SJCRH30 (cell line): ENCODE measurements around the gene ITGA7. TPM values are rescaled to one million over a fixed set of nuclear protein-coding genes. Genes with fewer than 3 reads are reported as not detected.

ENCODE experiments used
- DNase-seq, 2 experiments: peaks; one replicate each; pipeline ENCODE4 v3.0.0-alpha.2; 2015 to 2020
- H3K27ac ChIP-seq: fragments of 250-450 bp; sonication (Bioruptor Pico); 2 replicates; pipeline ENCODE4 v1.5.1; 2020; ENCODE audit warnings: mild to moderate bottlenecking, moderate library complexity
- H3K27me3 ChIP-seq: fragments of 250-450 bp; sonication (Bioruptor Pico); 2 replicates; pipeline ENCODE4 v1.5.1; 2020; ENCODE audit warnings: mild to moderate bottlenecking, moderate library complexity
- H3K36me3 ChIP-seq: fragments of 250-450 bp; sonication (Bioruptor Pico); 2 replicates; pipeline ENCODE4 v1.5.1; 2020; ENCODE audit warnings: mild to moderate bottlenecking, moderate library complexity
- H3K4me1 ChIP-seq: fragments of 250-450 bp; sonication (Bioruptor Pico); 2 replicates; pipeline ENCODE4 v1.5.1; 2020; ENCODE audit warnings: mild to moderate bottlenecking, moderate library complexity
- H3K4me3 ChIP-seq: fragments of 250-450 bp; sonication (Bioruptor Pico); 2 replicates; pipeline ENCODE4 v1.5.1; 2020; ENCODE audit warnings: mild to moderate bottlenecking, moderate library complexity
- H3K9me3 ChIP-seq: fragments of 250-450 bp; sonication (Bioruptor Pico); replicated peaks from 2 replicates; pipeline ENCODE4 v1.5.1; 2020; ENCODE audit warnings: mild to moderate bottlenecking, moderate library complexity
- total RNA-seq: library from RNA; depleted of rRNA; stranded (reverse); fragments of >200 nt; shearing (Covaris generic); gene quantifications from 2 replicates; pipeline ENCODE4 v1.2.3, GENCODE V29; 2014

The ITGA7 gene
- total RNA-seq, 1 experiment from 2014 or later: 27.1 TPM

DNA sequence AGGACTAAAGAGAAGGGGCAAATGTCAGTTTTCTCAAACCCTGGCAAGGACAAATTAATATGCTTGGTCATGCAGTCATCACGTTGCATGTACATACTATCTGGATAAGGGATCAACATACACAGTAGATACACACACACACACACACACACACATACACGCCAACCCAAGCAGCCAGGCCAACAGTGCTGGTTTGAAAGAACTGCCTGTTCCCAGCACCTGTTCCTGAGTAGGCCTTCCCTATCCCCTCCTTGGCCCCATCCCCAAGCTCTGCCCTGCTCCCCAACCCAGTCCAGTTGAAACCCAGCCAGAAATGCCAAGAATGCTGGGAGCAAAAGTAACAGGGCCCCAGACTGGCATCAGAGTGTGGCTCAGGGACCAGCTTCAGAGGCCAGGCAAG lies 4.4 kb downstream of the ITGA7 start:
- H3K4me1 ChIP-seq: peaks cover 66% of the 10 kb centered on the region
- no peaks in the 10 kb centered on the region for H3K9me3 ChIP-seq
- H3K36me3 ChIP-seq: no peaks in the 10 kb centered on the region
- no peaks in the 10 kb centered on the region for H3K27me3 ChIP-seq
- no peak overlapping the region for H3K4me3 ChIP-seq
- DNase-seq: peak; percentile 83 to 86
- H3K27ac ChIP-seq: peak overlapping the region; percentile 81

GRCh38 chr12:55702861-55703260 lies 4.8 kb downstream of the ITGA7 start:
- H3K4me1 ChIP-seq: peaks cover 66% of the 10 kb centered on the region
- no peak overlapping the region for H3K4me3 ChIP-seq

DNA sequence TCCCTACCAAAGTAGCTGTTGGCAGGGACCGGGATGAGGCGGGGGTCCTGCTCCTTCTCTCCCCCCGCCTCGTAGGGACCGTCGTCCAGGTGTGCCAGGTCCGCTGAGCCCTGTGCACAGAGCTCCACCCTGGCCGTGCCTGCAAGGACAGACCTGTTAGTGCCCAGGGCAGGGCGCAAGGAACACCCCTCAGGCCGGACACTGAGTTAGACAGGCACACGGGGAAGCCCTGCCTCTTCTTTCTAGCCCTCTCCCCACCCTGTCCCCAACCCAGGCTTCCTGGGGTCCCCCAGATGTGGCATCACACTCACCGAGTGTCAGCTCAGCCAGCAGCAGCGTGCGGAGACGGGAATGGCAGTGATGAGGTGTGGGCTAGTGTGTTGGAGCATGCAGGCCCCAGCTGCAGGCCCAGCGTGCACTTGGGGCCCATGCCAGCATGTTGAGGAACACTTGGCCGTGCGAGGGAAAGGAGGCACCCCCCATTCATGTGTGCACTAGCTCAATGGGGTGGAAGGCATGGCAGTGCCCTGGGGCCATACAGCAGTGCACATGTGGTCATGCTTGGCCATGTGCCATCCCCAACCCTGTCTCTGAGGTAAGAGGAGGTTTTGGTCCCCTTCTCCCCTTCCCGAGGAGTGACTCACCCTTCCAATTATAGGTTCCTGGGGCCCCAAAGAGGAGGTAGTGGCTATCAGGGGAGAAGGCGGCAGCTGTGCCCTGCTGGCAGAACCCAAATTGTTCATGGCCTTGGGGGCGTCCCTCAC lies 7.3 kb downstream of the ITGA7 start:
- DNase-seq: peak; percentile 96
- Histone ChIP-seq H3K27me3 (no peaks in the 10 kb centered on the region), H3K9me3 (no peaks in the 10 kb centered on the region), H3K4me3 (no peak overlapping the region), H3K36me3 (no peaks in the 10 kb centered on the region), H3K27ac (peak overlapping the region; percentile 22), H3K4me1 (peaks cover 50% of the 10 kb centered on the region)

More at GRCh38 chr12:55702861-55703260, 4.8 kb downstream of the ITGA7 start:
- H3K27ac ChIP-seq: peak overlapping the region; percentile 81
- no peaks in the 10 kb centered on the region for H3K9me3 ChIP-seq
- H3K36me3 ChIP-seq: no peaks in the 10 kb centered on the region
- H3K27me3 ChIP-seq: no peaks in the 10 kb centered on the region
- DNase-seq: no peak

DNA sequence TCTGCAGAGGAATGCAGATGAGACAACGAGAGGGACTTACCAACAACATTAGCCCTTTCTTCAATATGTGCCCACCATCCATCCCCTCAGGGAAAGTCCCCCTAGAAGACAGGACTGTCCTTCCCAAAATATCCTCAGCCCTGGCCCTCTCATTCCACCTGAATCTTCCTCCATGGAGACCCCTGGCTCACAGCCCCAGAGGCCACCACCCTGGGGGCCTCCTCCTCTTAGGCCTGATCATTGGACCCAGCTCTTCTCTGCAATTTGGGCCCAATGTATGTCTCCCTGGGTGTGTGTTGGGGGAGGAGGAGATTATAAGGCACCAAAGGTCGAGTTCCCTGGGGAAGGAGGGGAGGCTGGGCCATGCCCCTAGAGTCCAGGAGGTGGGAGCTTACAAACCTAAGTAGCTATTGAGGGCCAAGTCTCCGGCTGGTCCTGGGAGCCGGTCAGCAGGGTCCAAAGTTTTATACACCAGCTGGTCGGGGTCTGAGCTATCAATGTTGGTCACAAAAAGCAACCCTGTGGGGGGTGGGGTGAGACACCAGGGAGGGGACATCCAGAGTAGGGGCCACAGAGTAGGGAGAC lies 8.1 kb downstream of the ITGA7 start:
- no peaks in the 10 kb centered on the region for H3K9me3 ChIP-seq
- no peak overlapping the region for H3K4me3 ChIP-seq
- peaks cover 42% of the 10 kb centered on the region for H3K4me1 ChIP-seq
- H3K27me3 ChIP-seq: no peaks in the 10 kb centered on the region
- no peak for DNase-seq
- no peak overlapping the region for H3K27ac ChIP-seq
- H3K36me3 ChIP-seq: no peaks in the 10 kb centered on the region

DNA sequence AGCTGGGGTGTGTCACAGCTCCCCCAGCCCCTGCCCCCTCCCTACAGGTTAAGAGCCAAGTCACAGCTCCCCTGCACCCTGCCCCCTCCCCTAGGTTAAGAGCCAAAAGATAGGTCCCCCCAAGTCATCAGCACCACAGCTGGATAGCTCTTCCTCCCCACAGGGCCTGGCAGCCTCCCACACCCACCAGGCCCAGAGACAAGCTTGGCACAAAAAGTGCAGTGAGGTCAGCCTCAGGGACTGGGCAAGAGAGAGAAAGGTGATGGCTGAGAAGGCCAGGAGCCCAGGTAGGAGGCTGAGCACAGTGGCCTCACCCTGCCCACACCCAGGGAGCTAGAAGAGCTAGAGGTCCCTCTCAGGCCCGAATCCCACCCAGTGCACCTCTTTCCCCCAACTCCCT lies 8.7 kb downstream of the ITGA7 start:
- Histone ChIP-seq H3K27ac (no peak overlapping the region), H3K4me1 (peaks cover 36% of the 10 kb centered on the region), H3K4me3 (no peak overlapping the region), H3K36me3 (no peaks in the 10 kb centered on the region; the same call in 1 of the 2 replicates), H3K27me3 (no peaks in the 10 kb centered on the region), H3K9me3 (no peaks in the 10 kb centered on the region)
- DNase-seq: no peak

- H3K36me3 ChIP-seq: no peaks in the 10 kb centered on the region; the same call in 1 of the 2 replicates
- peaks cover 30% of the 10 kb centered on the region for H3K4me1 ChIP-seq
- no peak overlapping the region for H3K4me3 ChIP-seq
- no peak overlapping the region for H3K27ac ChIP-seq
- no peaks in the 10 kb centered on the region for H3K27me3 ChIP-seq
- no peak for DNase-seq
- no peaks in the 10 kb centered on the region for H3K9me3 ChIP-seq
Measured at GRCh38 chr12:55698241-55698955, 9.3 kb downstream of the ITGA7 start.

GRCh38 chr12:55697686-55698085 lies 10.0 kb downstream of the ITGA7 start:
- DNase-seq: no peak
- Histone ChIP-seq H3K27me3 (no peaks in the 10 kb centered on the region), H3K27ac (no peak overlapping the region), H3K9me3 (no peaks in the 10 kb centered on the region), H3K36me3 (no peaks in the 10 kb centered on the region; the same call in 1 of the 2 replicates), H3K4me3 (no peak overlapping the region), H3K4me1 (peaks cover 23% of the 10 kb centered on the region)

DNA sequence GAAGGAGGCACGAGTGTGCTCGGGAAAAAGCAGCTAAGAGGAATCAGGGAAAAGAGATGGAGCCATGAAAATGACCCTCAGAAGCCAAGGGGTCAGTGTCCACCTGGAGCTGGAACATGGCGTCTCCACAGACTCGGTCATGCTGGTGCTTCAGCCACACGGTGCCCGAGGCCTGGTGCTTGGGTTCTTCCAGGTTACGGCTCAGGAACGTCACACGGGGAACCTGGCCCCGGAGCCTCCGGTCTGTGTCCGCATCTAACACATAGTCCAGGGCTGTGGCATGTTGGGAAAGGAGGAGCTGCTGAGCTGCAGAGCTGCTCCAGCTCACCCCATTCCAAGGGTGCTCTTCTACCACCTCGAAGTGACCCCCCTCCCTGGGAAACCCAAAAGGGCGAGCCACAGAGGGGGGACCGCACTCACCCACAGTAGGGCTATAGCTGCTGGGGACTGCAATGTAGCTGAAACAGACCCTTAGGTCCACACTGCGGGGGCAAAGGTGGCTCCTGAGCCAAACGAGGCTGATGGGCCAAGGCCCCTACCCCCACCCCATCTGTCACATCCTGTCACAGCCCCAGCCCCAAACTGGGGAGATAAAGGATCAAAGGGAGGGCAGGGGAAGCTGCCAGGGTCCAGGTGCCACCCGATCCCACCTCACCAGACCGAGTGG lies 10.8 kb downstream of the ITGA7 start:
- no peaks in the 10 kb centered on the region for H3K9me3 ChIP-seq
- H3K4me3 ChIP-seq: no peak overlapping the region
- H3K27me3 ChIP-seq: no peaks in the 10 kb centered on the region
- no peaks in the 10 kb centered on the region; the same call in 1 of the 2 replicates for H3K36me3 ChIP-seq
- no peak overlapping the region for H3K27ac ChIP-seq
- peaks cover 20% of the 10 kb centered on the region for H3K4me1 ChIP-seq
- no peak for DNase-seq

DNA sequence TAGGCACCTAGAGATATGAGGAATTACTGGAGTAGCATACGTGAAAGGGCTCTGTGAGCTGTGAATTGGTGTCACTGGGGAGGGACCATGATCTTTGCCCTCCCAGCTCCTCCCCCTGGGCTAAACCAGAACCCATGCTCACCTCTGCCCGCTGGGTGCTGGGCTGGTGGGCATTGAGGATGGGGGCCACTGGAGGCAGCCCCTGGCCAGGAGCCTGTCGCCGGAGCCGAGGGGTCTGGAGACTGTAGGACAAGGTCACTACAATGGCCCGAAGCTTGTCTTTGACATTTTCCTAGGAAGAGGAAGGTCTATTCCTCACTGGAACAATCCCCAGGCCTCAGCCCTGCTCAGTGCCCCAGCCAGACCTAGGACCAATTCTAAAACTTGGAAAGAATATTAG lies 11.6 kb downstream of the ITGA7 start:
- Histone ChIP-seq H3K36me3 (no peaks in the 10 kb centered on the region; the same call in 1 of the 2 replicates), H3K9me3 (no peaks in the 10 kb centered on the region), H3K4me1 (peaks cover 16% of the 10 kb centered on the region), H3K4me3 (no peak overlapping the region), H3K27ac (no peak overlapping the region), H3K27me3 (no peaks in the 10 kb centered on the region; the same call in 1 of the 2 replicates)
- no peak for DNase-seq

DNA sequence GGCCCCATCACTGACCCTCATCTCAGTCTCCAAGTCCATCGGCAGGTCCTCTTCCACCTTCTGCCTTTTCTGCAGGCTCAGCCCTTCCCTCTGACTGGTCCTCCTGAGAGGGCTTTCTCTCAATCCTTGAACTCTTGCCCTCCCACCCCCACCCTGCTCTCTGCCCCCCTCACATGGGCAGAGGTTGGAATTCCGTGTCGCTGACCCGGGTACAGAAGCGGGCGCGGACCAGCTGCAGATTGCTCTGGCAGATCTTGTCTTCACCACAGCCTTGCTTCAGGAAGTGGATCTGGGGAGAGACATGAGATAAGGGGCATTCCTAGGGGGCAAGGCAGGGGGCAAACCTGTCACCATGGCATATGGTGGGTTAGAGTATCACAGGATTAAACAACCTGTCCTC lies 12.4 kb downstream of the ITGA7 start:
- H3K27ac ChIP-seq: no peak overlapping the region
- no peak overlapping the region for H3K4me3 ChIP-seq
- H3K9me3 ChIP-seq: no peaks in the 10 kb centered on the region
- no peak for DNase-seq
- no peaks in the 10 kb centered on the region; the same call in 1 of the 2 replicates for H3K36me3 ChIP-seq
- no peaks in the 10 kb centered on the region; the same call in 1 of the 2 replicates for H3K27me3 ChIP-seq
- H3K4me1 ChIP-seq: peaks cover 8% of the 10 kb centered on the region

GRCh38 chr12:55694651-55695050 lies 13.1 kb downstream of the ITGA7 start:
- DNase-seq: no peak
- H3K27me3 ChIP-seq: no peaks in the 10 kb centered on the region; the same call in 1 of the 2 replicates
- no peak overlapping the region for H3K4me3 ChIP-seq
- no peaks in the 10 kb centered on the region for H3K9me3 ChIP-seq
- H3K27ac ChIP-seq: no peak overlapping the region
- no peaks in the 10 kb centered on the region; the same call in 1 of the 2 replicates for H3K36me3 ChIP-seq
- peaks cover 1% of the 10 kb centered on the region for H3K4me1 ChIP-seq

DNA sequence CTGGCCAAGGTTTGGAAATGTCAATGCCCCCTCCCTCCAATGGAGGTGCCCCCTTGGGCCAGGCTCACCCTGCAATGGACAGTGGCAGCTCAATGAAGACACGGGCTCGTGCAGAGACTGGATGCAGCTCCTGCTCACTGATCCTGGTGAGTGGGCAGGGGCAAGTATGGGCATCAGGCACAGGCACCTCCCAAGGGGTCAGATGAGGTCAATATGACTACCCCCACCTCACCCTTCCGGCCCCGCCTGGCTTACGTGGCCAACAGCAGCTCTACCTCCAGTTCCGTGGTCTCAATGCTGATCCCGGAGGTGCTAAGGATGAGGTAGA lies 13.6 kb downstream of the ITGA7 start:
- Histone ChIP-seq H3K36me3 (no peaks in the 10 kb centered on the region; the same call in 1 of the 2 replicates), H3K4me1 (no peaks in the 10 kb centered on the region), H3K27me3 (no peaks in the 10 kb centered on the region; the same call in 1 of the 2 replicates), H3K9me3 (no peaks in the 10 kb centered on the region), H3K4me3 (no peak overlapping the region), H3K27ac (no peak overlapping the region)
- DNase-seq: no peak

- H3K27ac ChIP-seq: no peak overlapping the region
- DNase-seq: no peak
- no peaks in the 10 kb centered on the region; the same call in 1 of the 2 replicates for H3K27me3 ChIP-seq
- H3K9me3 ChIP-seq: no peaks in the 10 kb centered on the region
- no peaks in the 10 kb centered on the region for H3K4me1 ChIP-seq
- no peaks in the 10 kb centered on the region; the same call in 1 of the 2 replicates for H3K36me3 ChIP-seq
- no peak overlapping the region for H3K4me3 ChIP-seq
Measured at GRCh38 chr12:55693323-55694187, 14.1 kb downstream of the ITGA7 start.
